G401.6 (cell line): ENCODE measurements around the gene ARRDC5.
"Not testable (repeated sequence)": the region's sequence is repeated elsewhere in the genome, so short reads cannot be mapped to it uniquely, and the experiment has no call there.

Experiments used
- FAIRE-seq: peaks from 2 replicates; lab custom pipeline; 2012; peaks lifted over from hg19 to GRCh38; lab: Jason Lieb, UNC

ARRDC5 gene

GRCh38 chr19:4909897-4910593 is 7.3 kb upstream of the ARRDC5 start:
- FAIRE-seq, result no peak

DNA sequence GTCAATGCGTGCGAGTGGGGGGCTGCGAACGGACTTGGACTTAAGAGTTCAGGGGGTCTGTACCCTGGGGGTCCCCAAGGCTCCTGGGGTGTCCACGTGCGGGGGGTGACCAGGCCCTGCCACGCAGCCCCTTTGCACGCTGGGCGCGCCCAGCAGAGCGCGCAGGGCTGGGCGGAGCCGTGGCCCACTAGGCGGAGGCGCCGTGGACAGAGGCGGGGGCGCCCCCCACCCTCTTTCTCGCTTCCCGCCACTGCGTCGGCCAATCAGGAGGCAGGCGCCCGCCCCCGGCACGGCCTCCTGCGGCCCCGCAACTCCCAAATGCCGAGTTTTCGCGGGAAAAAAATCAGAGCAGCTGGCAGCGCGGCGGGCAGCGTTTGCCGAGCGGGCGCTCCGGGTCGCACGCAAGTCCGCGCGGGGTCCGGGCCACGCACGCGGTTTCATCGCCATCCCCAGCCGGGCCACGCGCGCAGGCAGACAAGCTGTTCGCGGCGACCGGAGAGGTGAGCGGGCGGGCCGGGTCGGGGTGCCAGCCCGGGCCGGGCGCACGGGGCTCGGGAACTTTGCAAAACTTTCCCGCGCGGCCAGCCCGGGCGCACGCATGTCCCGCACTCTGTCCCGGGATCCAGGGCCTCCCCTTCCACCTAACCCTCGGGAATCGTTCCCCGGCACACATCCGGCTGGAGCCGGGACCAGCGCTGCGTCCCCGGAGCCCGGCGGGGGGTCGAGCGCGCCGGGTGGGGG is 6.6 kb upstream of the ARRDC5 start, which contains the start of gene UHRF1:
Gene UHRF1, plus strand, starts transcription at position 346 of the 741 bp plus-strand sequence. CDS start 1,385 bp downstream, outside the sequence.
- FAIRE-seq, result no peak

GRCh38 chr19:4908781-4909155 is 6.1 kb upstream of the ARRDC5 start:
- FAIRE-seq, result no peak

- FAIRE-seq, result no peak
Measured at GRCh38 chr19:4908360-4908759, 5.7 kb upstream of the ARRDC5 start.

DNA sequence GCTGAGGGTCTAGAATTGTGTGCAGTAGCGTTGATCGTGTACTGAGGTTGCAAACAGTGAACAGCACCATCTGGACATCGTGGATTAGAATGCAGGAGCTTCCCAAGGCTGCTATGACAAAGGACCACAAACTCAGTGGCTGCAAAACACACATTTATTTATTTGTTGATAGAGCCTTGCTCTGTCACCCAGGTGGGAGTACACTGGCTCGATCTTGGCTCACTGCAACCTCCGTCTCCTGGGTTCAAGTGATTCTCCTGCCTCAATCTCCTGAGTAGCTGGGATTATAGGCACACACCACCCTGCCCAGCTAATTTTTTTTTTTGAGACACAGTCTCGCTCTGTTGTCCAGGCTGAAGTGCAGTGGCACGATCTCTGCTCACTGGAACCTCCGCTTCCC is 4.3 kb upstream of the ARRDC5 start:
- no peak for FAIRE-seq

DNA sequence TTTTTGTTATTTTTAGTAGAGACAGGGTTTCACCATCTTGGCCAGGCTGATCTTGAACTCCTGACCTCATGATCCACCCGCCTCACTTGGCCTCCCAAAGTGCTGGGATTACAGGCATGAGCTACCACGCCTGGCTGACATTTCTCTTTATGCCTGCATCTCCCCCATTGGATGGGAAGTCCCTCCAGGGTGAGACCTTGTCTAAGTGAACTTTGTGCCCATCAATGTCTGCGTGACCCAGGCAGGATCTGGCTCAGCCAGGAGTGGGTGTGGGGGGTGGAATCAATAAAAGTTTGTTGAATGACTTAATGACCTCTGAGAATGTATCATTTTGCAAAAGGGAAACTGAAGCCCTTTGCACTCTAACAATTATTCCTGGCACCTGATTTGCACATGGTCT is 1.8 kb upstream of the ARRDC5 start:
- no peak for FAIRE-seq

DNA sequence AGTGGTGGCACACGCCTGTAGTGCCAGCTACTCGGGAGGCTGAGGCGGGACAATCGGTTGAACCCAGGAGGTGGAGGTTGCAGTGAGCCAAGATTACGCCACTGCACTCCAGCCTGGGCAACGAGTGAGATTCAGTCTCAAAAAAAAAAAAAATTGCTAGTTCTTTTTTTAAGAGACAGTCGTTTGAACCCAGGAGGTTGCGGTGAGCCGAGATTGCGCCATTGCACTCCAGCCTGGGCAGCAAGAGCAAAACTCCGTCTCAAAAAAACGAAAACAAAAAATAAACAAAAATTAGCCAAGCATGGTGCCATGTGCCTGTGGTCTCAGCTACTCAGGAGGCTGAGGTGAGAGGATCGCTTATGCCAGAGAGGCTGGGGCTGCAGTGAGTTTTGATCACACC is 1.8 kb downstream of the ARRDC5 start:
- FAIRE-seq, result not testable (repeated sequence)

DNA sequence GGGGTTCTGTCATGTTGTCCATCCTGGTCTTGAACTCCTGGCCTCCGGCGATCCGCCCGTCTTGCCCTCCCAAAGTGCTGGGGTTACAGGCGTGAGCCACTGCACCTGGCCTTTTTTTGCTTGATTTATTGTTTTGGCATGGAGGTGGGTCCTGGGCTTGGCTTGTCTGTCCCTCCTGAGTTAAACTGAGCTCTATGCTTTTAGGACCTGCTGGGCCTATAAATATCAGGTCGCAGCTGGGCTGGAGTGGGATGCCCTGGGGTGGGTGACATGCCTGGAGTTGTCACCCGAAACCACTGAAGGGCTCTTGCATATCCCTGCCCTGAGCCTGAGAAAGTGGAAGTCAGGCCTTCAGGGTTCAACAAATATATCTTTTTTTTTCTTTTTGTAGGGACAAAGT is 5.5 kb downstream of the ARRDC5 start:
- no peak for FAIRE-seq

DNA sequence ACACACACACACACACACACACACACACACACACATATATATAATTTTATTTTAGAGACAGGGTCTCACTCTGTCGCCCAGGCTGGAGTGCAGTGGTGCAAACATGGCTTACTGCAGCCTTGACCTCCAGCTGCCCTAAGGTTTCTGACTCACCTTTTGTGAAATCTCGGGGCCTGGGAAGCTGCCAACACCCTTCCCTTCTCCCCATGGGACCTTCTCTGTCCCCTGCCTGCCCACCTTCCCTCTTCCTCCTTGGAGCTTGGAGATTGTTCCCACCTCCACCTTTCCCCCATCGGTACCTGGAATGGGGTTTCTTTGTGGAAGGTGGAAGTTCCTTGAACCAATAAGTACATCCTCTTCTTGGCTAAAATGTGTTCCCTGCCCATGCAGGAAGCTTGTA is 6.3 kb downstream of the ARRDC5 start:
- no peak for FAIRE-seq

DNA sequence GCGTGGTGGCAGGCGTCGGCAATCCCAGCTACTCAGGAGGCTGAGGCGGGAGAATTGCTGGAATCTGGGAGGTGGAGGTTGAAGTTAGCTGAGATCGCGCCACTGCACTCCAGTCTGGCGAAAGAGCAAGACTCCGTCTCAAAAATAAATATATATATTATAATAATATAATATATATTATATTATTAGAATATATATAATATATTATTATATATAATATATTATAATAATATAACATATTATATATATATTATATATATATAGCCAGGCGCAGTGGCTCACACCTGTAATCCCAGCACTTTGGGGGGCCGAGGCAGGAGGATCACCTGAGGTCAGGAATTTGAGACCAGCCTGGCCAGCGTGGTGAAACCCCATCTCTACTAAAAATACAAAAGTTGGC is 9.7 kb downstream of the ARRDC5 start:
- FAIRE-seq, result not testable (repeated sequence)

GRCh38 chr19:4891066-4891465 is 11.6 kb downstream of the ARRDC5 start:
- no peak for FAIRE-seq

DNA sequence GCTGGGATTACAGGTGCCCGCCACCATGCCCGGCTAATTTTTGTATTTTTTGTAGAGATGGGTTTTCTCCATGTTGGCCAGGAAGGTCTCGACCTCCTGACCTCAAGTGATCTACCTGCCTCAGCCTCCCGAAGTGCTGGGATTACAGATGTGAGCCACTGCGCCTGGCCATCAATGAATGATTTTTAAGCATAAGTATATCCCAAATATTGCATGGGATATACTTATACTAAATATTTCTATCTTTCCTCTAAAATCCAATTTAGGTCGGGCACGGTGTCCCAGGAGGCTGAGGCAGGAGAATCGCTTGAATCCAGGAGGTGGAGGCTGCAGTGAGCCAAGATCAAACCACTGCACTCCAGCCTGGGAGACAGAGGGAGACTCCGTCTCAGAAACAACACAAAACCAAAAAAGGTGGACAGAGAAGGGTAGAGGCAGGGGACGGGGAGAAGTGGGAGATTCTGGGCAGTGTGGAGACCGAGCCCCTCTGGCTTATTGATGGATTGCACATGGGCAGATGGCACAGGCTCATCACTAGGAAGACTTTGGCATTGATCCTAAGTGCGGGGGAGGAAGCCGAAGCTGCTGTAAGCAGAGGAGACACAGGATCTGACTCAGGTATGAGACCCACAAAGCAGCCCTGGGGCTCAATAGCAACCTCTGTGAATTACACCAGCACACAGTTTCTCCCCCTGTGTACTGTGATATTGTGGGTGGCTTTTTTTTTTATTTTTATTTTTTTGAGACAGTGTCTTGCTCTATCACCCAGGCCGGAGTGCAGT is 13.5 kb downstream of the ARRDC5 start:
- no peak for FAIRE-seq

DNA sequence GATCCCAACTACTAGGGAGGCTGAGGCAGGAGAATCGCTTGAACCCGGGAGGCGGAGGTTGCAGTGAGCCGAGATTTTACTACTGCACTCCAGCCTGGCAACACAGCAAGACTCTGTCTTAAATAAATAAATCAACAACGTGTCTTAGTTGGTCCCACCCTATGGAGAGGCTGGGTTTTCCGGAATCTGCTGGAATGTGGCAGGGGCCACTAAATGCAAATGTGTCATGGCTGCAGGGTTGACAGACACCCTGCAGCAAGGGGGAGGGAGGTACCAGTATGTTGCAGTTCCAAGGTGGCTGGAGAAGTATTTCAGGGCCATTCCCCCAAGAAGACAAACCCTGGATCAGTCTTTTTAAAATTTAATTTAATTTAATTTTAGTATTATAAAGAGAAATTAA is 14.9 kb downstream of the ARRDC5 start:
- FAIRE-seq, result not testable (repeated sequence)

DNA sequence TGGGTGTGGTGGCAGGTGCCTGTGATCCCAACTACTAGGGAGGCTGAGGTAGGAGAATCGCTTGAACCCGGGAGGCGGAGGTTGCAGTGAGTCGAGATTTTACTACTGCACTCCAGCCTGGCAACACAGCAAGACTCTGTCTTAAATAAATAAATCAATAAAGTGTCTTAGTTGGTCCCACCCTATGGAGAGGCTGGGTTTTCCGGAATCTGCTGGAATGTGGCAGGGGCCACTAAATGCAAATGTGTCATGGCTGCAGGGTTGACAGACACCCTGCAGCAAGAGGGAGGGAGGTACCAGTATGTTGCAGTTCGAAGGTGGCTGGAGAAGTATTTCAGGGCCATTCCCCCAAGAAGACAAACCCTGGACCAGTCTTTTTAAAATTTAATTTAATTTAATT is 17.7 kb downstream of the ARRDC5 start:
- not testable (repeated sequence) for FAIRE-seq

- FAIRE-seq, result not testable (repeated sequence)
Measured at GRCh38 chr19:4882874-4883273, 19.8 kb downstream of the ARRDC5 start.

DNA sequence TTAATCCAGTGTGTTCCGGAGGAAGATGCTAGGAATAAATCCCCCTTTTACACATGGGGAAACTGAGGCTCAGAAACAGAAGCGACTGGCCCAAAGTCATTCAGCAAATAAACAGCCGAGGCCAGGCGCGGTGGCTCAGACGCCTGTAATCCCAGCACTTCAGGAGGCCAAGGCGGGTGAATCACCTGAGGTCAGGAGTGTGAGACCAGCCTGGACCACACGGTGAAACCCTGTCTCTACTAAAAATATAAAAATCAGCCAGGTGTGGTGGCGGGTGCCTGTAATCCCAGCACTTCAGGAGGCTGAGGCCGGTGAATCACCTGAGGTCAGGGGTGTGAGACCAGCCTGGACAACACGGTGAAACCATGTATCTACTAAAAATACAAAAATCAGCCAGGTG is 23.7 kb downstream of the ARRDC5 start:
- no peak for FAIRE-seq

DNA sequence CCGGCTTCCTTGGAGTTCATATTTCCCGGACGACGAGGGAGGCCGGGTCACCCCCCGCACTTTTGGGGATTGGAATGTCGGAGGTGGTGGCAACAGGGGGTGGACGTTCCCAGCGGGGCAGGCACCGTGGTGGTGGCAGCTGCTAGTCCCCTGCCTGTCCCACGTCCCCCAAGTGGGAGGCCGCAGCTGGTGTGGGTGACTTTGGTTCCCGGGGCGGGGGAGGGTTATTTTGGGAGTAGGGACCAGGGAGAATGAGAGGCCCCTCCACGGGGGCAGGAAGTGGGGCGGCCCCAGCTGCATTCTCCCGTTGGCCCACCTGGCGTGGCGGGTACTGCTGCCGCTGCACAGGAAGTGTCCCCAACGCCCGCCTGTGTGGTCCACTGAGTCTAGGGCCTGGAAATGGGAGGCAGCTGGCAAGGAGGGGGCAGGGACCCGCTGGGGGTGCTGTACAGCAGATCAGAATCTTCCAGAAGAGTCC is 24.2 kb downstream of the ARRDC5 start:
- no peak for FAIRE-seq

GRCh38 chr19:4877753-4878490 is 24.8 kb downstream of the ARRDC5 start:
- no peak for FAIRE-seq

- no peak for FAIRE-seq
Measured at GRCh38 chr19:4873930-4874329, 28.8 kb downstream of the ARRDC5 start.

- FAIRE-seq, result no peak
Measured at GRCh38 chr19:4871711-4872110, 31.0 kb downstream of the ARRDC5 start.

- FAIRE-seq, result no peak
Measured at GRCh38 chr19:4870025-4870700, 32.5 kb downstream of the ARRDC5 start.
